ENCODE results near the gene CDSN. TPM values are rescaled to one million over a fixed set of nuclear protein-coding genes. Genes with fewer than 3 reads are reported as not detected.

CDSN gene
- total RNA-seq, 1 donor from 2014 or later = not detected

GRCh38 chr6:31156641-31157040 is 36.4 kb upstream of the CDSN start:
- TF ChIP-seq, protein P1, sequence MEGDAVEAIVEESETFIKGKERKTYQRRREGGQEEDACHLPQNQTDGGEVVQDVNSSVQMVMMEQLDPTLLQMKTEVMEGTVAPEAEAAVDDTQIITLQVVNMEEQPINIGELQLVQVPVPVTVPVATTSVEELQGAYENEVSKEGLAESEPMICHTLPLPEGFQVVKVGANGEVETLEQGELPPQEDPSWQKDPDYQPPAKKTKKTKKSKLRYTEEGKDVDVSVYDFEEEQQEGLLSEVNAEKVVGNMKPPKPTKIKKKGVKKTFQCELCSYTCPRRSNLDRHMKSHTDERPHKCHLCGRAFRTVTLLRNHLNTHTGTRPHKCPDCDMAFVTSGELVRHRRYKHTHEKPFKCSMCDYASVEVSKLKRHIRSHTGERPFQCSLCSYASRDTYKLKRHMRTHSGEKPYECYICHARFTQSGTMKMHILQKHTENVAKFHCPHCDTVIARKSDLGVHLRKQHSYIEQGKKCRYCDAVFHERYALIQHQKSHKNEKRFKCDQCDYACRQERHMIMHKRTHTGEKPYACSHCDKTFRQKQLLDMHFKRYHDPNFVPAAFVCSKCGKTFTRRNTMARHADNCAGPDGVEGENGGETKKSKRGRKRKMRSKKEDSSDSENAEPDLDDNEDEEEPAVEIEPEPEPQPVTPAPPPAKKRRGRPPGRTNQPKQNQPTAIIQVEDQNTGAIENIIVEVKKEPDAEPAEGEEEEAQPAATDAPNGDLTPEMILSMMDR (conservative IDR thresholded peaks at IDR 0.05; ENCODE audit: low read depth, low read length) = no peak
- no peak for DNase-seq (ENCODE audit: low read depth)
- H3K4me3 ChIP-seq (ENCODE audit: low read depth, low read length) = no peak overlapping the region

DNA sequence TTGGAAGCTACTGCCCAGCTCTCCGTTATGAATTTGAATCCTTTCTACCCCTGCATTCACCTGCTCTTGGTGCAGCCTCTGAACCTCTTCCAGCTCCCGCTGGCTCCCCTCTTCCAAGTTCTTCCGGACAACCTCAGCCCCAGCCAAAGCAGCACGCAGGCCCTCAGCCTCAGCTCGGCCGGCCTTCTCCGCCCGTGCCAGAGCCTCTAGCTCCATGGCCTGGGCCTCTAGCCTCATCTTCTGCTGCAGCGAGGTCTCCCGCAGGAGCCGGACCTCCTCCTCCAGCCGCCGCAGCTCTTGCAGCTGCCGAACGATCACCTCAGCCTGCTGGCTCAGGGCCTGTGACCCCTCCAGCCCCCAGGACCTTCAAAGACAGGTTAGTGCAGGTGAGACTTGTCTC is 34.2 kb upstream of the CDSN start:
- TF ChIP-seq, protein P1 (conservative IDR thresholded peaks at IDR 0.05; ENCODE audit: low read depth, low read length) = no peak
- DNase-seq (ENCODE audit: low read depth) = no peak
- H3K4me3 ChIP-seq (ENCODE audit: low read depth, low read length) = no peak overlapping the region

DNA sequence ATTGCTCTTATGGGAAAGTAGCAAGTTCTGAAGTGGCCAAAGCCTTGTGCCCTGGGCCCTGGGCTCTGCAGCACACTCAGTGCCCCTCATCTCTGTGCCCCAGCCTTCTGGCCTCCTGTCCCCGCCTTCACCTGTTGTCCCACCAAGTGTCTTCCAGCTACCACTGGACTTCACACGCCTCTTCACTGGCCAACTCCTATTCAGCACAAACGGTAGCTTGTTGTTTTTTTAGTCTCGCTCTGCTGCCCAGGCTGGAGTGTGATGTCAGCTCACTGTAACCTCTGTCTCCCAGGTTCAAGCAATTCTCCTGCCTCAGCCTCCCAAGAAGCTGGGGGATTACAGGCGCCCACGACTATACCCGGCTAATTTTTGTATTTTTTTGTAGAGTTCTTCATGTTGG is 32.5 kb upstream of the CDSN start:
- TF ChIP-seq, protein P1 (conservative IDR thresholded peaks at IDR 0.05; ENCODE audit: low read depth, low read length) = no peak
- no peak overlapping the region for H3K4me3 ChIP-seq (ENCODE audit: low read depth, low read length)
- no peak for DNase-seq (ENCODE audit: low read depth)

GRCh38 chr6:31149827-31150447 is 29.7 kb upstream of the CDSN start:
- no peak for DNase-seq (ENCODE audit: low read depth)
- TF ChIP-seq, protein P1 (conservative IDR thresholded peaks at IDR 0.05; ENCODE audit: low read depth, low read length) = no peak
- H3K4me3 ChIP-seq (ENCODE audit: low read depth, low read length) = no peak overlapping the region

GRCh38 chr6:31145386-31145785 is 25.1 kb upstream of the CDSN start:
- TF ChIP-seq, protein P1 (conservative IDR thresholded peaks at IDR 0.05; ENCODE audit: low read depth, low read length) = no peak
- H3K4me3 ChIP-seq (ENCODE audit: low read depth, low read length) = no peak overlapping the region
- DNase-seq (ENCODE audit: low read depth) = no peak

GRCh38 chr6:31144970-31145340 is 24.7 kb upstream of the CDSN start:
- TF ChIP-seq, protein P1 (conservative IDR thresholded peaks at IDR 0.05; ENCODE audit: low read depth, low read length) = no peak
- no peak for DNase-seq (ENCODE audit: low read depth)

GRCh38 chr6:31144296-31144969 is 24.2 kb upstream of the CDSN start:
- TF ChIP-seq, protein P1 (conservative IDR thresholded peaks at IDR 0.05; ENCODE audit: low read depth, low read length) = no peak
- no peak overlapping the region for H3K4me3 ChIP-seq (ENCODE audit: low read depth, low read length)

More at GRCh38 chr6:31144970-31145340, 24.7 kb upstream of the CDSN start:
- no peak overlapping the region for H3K4me3 ChIP-seq (ENCODE audit: low read depth, low read length)

More at GRCh38 chr6:31144296-31144969, 24.2 kb upstream of the CDSN start:
- no peak for DNase-seq (ENCODE audit: low read depth)

Data from epithelial cell of proximal tubule (primary cell).